CD4-positive, alpha-beta T cell treated with Interleukin-4 for 1 hour (primary cell): Measurements from ENCODE around the gene L3MBTL4.

Experiments used
- DNase-seq, 2 donors: peaks; one replicate each; pipeline ENCODE4 v3.0.0-alpha.2; 2020 to 2022

Gene L3MBTL4

GRCh38 chr18:6018671-6019070 lies 396.0 kb downstream of the L3MBTL4 start:
- no peak for DNase-seq

- DNase-seq: no peak
Measured at GRCh38 chr18:6017171-6017570, 397.5 kb downstream of the L3MBTL4 start.

- DNase-seq: no peak
Measured at GRCh38 chr18:6015364-6015763, 399.3 kb downstream of the L3MBTL4 start.

- no peak for DNase-seq
Measured at GRCh38 chr18:6013171-6013810, 401.4 kb downstream of the L3MBTL4 start.

- DNase-seq: no peak
Measured at GRCh38 chr18:6010921-6011320, 403.8 kb downstream of the L3MBTL4 start.

GRCh38 chr18:6010284-6010683 lies 404.4 kb downstream of the L3MBTL4 start:
- DNase-seq: no peak

GRCh38 chr18:6009756-6010155 lies 405.0 kb downstream of the L3MBTL4 start:
- no peak for DNase-seq

DNA sequence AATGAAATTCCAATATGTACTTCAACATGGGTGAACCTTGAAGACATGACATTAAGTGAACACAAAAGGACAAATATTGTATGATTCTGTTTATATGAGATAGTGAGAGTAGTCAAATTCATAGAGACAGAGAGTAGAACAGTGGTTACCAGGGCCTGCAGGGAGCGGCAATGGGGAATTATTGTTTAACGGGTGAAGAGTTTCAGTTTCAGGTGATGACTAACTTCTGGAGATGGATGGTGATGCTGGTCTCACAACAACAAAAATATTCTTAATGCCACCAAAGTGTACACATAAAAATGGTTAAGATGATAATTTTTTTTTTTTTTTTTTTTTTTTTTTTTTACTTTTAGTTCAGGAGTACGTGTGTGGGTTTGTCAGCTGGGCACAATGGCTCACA lies 410.0 kb downstream of the L3MBTL4 start:
- no peak for DNase-seq

DNA sequence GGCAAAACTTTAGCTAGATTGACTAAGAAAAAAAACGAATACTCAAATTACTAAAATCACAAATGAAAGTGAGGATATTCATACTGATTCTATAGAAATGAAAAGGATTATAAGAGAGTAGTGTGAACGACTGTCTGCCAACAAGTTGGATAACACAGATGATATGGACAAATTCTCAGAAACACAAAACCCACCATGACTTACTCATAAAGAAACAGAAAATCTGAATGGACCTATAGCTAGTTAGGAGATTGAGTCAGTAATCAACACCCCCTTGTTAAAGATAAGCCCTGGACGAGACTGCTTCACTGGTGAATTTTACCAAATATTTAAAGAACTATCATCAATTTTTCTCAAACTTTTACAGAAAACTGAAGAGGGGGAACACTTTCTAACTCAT lies 410.6 kb downstream of the L3MBTL4 start:
- no peak for DNase-seq

DNA sequence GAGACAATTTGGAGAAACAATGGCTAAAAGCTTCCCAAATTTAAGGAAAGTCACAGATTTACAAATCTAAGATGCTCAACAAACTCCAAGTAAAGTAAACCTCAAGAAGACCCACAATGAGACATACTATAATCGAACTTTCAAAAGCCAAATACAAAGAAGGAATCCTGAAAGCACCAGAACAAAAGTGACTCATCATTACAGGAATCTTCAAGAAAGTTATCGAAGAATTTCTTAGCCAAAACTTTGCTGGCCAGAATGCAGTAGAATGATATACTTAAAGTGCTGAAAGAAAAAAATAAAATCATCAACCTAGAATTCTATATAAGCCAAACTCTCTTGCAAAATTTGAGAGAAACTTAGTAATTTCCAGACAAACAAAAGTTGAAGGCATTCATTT lies 412.8 kb downstream of the L3MBTL4 start:
- no peak for DNase-seq

- DNase-seq: no peak
Measured at GRCh38 chr18:5998907-5999306, 415.8 kb downstream of the L3MBTL4 start.

DNA sequence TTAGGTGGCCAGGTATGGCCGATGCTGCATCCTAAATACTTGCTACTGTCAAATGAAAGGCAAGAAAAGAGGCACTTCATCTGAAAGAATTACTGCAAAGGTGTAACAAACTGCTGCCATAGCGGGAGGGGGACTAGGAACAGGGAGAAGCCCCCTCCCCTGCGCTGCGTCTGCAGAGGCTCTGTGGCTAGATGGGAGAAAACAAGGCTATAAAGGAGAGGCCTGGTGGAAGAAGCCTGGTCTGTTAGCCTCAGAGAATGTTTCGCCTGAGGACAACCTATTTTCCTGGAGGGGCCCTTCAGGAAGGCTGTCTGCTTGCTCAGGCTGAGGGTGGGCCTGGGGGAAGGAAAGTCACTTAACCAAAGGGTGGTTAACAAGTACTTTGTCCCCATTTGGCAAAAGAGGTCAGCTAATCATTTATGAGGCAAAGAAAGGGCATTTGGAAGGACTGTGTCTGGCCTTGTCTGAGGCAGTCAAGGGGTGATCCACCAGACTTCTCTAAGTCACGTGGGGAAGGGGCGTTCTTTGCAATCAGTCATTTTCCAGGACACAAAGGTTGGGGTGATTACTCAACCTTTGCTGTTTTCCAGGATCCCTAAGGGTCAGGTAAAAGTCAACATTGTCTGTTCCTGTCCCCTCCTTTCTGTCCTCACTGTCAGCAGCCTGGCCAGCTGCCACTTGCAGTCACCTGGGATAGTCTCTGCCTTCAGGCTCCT lies 416.4 kb downstream of the L3MBTL4 start:
- no peak for DNase-seq

DNA sequence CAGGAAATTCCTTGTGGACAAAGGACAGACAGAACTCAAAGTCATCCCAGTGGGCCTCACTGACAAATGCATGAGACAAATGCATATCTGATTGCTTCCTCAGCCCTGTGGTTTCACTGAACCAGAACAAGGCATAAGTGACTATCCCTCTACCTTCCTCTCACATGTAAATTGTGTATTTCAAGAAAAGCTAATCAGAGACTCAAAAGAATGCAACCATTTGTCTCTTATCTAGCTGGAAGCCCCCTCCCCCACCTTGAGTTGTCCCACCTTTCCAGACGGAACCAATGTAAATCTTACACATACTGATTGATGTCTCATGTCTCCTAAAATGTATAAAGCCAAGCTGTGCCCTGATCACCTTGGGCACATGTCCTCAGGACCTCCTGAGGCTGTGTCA lies 417.4 kb downstream of the L3MBTL4 start:
- DNase-seq: no peak

- DNase-seq: no peak
Measured at GRCh38 chr18:5995626-5996025, 419.1 kb downstream of the L3MBTL4 start.

DNA sequence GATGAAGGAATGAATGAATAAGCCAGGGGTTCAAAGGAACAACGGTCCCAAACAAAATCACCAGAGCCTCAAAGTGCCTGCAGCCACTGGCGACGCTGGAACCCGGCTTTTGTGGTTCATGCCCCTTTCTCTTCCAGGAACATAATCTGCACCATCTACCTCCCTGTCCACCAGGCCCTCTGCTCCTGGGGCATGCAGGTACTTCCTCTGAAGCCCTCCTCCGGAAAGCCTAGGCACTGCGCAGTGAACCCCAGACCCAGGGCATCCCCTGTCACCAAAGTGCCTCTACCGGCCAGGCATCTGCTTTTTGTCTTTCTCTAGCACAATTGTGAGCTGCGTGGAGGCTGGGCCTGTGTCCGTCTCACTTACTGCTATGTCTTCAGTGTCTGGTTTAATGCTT lies 420.8 kb downstream of the L3MBTL4 start:
- DNase-seq: no peak

DNA sequence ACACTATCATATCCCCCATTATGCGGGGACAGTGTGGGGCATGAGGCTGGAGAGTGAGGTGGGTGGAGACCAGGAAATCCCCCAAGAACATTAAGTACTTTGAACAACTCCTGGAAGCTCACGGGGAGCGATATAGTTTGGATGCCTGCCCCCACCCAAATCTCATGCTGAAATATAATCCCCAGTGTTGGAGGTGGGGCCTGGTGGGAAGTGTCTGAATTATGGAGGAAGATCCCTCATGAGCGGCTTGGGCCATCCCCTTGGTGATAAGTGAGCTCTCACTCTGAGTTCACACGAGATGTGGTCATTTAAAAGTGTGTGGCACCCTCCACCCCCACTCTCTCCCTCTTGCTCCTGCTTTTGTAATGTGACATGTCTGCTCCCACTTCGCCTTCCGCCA lies 422.3 kb downstream of the L3MBTL4 start:
- DNase-seq: no peak

DNA sequence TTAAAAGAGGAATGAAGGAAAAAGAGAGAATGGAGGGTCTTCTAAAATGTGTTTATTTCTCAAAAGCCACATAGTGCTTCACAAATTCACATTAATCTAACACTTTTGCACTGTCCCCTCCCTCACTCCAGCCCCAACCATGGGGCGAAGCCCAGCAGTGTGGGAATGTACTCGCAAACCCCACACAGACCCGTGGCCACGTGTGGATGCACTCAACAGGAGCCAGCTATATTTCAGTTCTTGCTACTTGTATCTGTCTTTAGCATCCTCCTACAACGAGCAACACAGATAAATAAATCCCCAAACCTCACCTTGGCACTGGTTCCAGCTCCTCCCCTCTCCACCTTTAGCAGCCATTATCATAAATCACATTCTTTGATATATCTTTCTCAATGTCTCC lies 427.5 kb downstream of the L3MBTL4 start:
- no peak for DNase-seq

- DNase-seq: no peak
Measured at GRCh38 chr18:5986257-5986931, 428.3 kb downstream of the L3MBTL4 start.

DNA sequence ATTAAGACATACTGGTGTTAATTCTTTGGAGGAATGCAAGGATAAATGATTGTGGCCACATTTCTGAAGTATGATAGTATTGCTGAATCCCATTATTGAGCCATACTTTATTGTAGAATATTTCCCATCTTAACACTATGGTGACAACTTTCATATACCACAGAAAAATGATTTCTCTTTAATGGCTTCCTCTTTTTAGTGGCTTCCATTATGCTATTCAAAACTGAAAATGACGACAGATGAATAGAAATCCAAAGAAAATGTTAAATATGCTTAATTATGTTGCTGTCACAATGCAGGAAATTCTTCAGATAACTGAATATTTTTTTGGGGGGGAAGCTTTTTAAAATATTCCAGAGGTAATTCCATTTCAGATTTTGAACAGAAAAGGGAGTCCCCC lies 430.5 kb downstream of the L3MBTL4 start:
- no peak for DNase-seq

DNA sequence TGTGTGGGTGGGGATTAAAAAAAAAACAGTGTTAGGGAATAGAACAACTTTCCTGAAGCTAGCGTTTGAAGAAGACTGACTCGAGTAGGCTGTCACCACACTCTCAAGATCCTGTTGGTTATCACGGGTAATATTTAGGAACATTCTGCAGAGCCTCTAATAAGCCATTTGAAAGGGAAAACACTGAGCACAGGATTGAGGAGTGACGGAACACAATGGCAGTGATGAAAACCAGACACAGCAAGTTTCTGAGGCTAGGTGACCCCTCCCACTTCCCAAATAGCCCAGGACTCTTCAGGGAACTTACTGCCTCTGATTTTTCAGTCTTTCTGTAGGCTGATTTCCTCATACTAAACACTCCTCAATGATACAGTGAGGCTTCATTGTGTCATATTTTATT lies 431.2 kb downstream of the L3MBTL4 start:
- no peak for DNase-seq

DNA sequence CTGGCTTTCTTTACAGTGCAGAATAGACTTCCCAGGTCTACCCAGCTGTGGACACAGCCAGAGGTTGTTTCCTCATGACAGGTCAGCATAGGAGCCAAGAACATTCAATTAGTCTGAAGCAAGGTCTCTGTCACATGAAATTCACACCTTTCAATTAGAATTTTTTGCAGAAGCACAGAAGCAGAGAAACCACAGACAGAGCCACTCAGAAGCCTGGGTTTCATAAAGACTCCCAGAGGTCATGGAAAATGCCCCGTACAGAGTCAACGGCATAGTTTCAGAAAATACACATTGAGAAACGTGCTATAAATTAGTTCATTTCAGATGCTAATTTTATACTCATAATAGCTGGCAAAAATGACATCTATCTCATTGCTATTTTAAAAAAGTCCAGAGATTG lies 432.4 kb downstream of the L3MBTL4 start:
- DNase-seq: no peak

DNA sequence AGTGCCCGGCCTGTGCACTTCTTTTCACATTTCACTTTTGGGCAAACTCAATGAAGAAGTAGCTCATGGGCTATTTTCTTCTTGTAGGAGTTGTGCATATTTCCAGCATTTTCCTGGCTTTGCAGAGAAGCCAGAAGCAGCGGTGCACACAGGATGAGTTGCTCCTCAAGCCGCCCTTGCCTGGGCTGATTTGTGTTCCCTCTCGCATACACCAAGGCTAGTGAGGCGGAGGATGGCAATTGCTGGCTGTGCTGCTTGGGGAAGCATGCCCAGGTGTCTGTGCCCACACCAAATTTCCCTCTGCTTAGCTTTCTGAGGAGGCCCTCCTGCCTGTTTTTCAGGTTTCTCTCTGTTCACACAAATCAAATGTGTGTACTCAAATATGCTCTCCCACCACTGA lies 434.0 kb downstream of the L3MBTL4 start:
- DNase-seq: no peak

DNA sequence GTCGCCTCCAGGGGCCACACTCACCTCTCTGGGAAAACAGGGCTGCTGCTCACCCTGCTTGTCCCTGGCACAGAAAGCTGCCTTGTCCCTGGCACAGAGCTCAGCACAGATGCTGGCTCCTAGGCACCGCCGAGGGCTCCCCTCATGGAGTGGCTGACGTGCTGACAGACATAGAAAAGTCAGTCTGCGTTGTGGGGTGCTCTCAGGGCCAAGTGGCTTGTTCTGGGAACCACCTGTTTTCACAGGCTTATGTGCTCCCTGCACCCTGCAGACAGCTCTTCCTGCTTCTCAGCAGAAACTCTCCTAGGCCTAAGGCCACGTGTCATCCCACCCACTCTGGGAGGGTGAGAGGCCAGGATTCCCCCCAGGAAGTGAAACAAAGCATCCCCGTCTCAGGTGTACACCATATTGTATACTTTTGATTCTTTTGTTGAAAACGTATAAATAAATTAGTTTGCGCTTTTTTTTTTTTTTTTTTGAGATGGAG lies 434.7 kb downstream of the L3MBTL4 start:
- DNase-seq: no peak
